Measurements from ENCODE around the gene BRPF1.
A peak's percentile ranks its signal among the peaks of the same experiment; 100 is the strongest.
"Not testable (repeated sequence)": the region's sequence is repeated elsewhere in the genome, so short reads cannot be mapped to it uniquely, and the experiment has no call there.

The BRPF1 gene

GRCh38 chr3:9767418-9767817 lies 35.9 kb downstream of the BRPF1 start:
- DNase-seq: no peak

GRCh38 chr3:9768141-9768775 lies 36.7 kb downstream of the BRPF1 start:
- DNase-seq: peak in 1 of 51 donors; percentile 17

GRCh38 chr3:9769012-9769411 lies 37.5 kb downstream of the BRPF1 start:
- no peak for DNase-seq

DNA sequence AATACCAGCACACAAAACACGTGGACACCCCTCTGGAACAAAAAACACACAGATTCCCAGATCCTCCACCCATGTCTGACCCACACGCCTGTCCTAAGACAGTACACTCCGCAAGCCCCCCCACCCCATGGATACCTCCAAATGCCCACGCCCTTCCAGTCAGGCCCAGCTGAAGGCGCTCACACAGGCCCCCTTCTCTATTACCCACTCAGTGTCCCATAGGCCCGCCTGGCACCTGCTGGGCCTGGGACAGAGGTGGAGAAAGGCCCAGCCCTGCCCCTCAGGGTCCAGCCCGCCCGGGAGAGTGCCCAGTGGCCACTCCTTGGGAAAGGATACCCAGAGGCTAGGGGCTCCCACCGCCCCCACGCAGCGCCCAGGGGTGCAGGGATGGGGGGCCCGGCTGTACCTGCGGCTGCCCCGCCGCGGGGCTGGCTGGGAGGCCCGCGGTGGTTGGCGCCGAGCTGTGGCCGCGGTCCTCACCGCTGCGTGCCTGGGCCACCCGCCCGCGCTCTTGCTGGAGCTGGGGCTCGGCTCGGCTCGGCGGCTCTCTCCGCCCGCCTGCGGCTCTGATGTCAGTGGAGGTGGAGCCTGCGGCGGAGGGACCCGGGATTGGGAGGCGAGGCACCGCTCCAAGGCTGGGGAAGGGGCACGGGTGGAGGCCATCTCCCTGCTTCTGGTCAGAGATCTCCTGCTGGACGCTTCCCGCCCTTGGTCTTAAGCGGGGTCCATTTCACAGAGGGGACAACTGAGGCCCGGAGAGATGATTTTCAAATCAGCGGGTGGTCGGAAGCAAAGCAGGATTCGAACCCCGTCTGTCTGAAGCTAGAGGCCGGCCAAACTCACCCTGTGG lies 38.1 kb downstream of the BRPF1 start, which contains the start of gene CAMK1:
Gene CAMK1, minus strand, starts transcription at position 522 of the 850 bp plus-strand sequence. CDS start 2,198 bp downstream, outside the sequence.
- peak in 48 of 51 donors; percentile 15 to 85 (median 62) for DNase-seq

DNA sequence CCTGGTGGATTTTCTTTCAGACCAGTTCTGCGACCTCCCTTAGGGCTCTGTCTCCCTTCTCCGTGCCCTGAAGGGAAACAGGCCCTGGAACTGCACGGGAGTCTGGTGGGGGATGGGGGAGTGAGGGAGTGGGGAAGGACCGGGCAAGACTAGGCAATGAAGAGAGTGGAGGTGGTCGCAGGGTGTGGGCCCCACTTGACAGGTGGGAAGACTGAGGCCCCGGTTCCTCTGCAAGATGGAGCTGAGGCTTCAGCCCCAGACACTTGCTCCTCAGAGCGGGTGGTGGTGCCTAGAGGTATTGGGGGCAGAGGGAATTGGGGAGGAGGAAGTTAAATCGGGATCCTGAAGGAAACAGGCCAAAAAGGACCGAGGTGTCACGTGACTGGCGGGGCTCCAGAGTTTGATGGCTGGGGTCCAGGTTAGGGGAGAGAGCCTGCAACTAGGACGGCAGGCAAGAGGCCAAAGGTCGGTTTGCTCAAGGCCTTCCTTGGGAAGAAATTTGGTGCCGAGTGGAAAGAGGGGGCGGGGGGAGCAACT lies 38.8 kb downstream of the BRPF1 start:
- DNase-seq: peak in 42 of 51 donors; percentile 13 to 78 (median 62)

- DNase-seq: not testable (repeated sequence)
These were observed 39.5 kb downstream of the BRPF1 start for GRCh38 chr3:9771007-9771406.

DNA sequence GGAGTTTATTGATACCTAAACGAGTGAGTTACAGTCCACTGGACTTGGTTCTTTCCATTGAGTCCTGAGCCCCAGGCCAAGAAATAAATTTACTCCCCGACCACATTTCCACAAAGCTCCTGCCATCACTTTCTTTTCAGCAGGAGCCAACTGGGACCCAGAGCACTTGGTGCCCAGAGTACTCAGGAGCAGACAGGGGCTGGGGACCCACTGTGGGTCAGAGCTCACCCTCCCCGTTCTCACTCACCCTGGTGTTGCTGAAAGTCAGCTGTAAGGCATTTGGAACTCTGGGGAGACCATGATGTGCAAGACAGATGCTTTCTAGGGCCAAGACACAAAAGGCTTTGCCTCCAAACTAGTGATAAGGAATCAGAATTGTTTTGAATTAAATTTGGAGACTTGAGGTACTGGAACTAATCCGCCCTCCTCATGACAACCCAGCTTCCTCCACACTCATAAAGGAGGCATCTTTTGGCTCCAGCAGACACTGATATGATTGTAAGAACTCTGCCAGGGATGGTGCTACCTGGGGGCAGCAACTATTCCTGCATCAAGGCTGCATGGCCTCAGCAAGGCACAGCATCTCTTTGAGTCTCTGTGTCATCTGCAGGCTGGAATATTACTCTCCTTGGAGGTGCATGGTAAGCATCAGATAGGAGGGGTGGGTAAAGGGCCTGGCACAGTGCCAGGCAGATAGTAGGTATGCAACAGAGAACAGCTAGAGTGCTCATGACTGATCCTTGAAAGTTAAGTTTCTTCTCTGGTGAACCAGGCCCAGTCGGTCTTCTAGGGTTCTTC lies 45.6 kb downstream of the BRPF1 start:
- peak in 3 of 51 donors; percentile 20 to 57 (median 43) for DNase-seq

DNA sequence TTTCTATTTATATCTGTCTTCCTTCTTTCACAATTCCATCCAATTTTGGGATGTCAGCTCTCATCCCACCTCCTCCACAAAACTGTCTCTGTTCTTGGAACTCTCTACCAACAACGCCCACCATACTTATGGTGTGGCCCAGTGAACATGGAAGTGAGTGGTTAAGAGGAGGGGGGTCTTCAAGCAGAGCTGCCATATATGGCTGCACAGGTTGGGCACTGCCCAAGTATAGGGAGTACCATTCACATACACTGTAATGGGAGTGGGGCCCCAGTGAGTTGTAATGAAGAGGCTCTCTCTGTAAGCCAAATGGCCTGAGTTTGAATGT lies 46.1 kb downstream of the BRPF1 start:
- DNase-seq: peak in 1 of 51 donors; percentile 51

DNA sequence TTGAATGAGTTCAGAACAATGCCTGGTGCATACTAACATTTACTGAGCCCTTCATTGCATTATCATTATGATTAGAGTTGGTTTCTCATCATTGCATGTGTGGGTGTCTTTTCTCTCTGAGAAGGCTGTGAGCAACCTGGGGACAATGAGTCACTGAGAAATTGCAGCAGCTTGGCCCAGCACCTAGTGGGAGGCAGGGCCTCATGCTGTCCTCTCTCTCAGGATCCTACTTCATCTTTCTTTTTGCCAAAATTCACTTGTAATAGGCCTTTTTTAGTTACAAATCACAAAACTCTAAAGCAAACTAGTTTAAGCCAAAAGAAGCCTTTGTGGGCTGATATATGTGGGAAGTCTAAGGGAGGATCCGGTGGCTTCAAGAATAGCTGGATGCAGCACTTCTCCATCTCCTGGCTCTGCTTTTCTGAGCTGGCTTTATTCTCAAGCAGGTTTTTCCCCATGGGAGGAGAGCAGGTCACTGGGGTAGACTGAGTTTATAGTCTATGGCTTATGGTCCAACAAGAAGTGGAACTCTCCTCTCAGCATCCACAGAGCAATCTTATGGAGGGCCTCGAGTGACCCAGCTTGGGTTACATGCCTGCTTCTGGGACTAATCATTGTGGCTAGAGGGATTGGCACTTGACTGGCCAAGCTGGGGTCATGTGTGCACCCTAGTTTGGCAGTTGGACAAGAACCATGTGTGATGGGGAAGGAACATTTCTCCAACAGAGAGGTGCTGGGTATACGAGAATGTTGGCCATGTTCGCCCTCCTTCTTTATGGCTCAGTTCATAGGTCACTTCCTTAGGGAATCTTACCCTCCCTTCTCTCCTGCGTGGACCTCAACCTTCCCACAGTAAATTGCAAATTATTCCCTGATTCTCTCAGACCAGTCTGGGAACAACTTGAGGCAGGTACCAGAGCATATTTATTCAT lies 46.9 kb downstream of the BRPF1 start:
- peak in 4 of 51 donors; percentile 16 to 56 (median 31) for DNase-seq

- no peak for DNase-seq
These were observed 47.6 kb downstream of the BRPF1 start for GRCh38 chr3:9779075-9779593.

DNA sequence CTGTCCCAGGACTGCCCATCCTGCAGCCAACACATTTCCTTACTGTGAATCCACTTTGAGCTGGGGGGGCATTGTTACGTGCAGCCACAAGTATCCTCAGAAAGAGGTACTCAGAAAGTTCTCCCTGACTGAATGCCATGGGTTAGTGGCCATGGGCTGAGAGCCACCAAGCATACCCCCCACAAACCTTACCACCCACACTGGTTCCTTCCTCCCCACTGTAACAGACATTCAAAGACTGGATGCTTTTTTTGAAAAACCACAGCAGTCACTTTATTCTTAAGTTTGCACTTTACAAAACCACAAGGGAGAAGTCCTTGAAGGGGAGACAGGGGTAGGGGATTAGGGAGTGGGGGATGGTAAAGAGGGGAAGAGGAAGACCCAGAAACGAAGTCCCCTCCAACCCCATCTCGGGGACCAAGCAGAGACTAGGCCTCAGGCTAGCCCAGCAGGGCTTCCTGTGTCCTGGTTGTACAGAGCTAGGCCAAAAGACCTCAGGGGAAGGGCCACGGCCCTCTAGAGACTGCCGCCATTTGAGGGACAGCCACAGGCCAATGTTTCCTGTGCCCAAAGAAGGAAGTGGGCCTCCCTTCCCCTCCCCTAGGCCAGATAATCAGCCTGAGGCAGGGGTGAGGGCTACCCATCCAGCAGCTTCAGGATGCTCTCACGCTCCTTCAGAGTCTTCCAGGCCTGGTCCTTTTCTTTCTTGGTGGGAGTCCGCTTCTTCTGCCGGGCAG lies 48.4 kb downstream of the BRPF1 start:
- peak in 4 of 51 donors; percentile 11 to 40 (median 26) for DNase-seq

- DNase-seq: peak in 1 of 51 donors; percentile 43
These were observed 48.9 kb downstream of the BRPF1 start for GRCh38 chr3:9780458-9780812.

GRCh38 chr3:9780910-9781309 lies 49.4 kb downstream of the BRPF1 start:
- DNase-seq: no peak

GRCh38 chr3:9781551-9781950 lies 50.0 kb downstream of the BRPF1 start:
- DNase-seq: no peak

DNA sequence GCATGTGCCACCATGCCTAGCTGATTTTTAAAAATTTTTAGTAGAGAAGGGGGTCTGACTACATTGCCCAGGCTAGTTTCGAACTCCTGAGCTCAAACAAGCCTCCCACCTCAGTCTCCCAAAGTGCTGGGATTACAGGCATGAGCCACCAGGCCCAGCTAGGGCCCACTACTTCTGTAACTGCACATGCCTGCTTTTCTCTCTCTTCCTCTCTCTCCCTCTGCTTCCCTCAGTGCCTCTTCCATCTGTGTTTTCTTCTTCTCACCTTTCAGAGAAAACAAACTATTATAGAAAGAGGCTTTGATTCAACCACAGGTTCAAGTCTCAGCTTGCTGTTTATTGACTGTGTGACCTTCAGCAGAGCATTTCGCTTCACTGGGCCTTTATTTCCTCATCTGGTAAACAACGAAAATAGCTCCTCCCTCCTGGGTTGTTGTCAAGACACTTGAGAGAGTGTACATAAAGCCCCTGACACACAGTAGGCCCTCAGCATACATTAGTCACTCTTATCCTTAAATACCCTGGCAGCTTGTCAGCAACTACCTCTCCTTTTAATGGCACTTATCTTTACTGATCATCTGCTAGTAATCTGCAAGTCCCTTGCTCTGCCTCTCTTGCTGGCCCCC lies 50.6 kb downstream of the BRPF1 start:
- DNase-seq: no peak

DNA sequence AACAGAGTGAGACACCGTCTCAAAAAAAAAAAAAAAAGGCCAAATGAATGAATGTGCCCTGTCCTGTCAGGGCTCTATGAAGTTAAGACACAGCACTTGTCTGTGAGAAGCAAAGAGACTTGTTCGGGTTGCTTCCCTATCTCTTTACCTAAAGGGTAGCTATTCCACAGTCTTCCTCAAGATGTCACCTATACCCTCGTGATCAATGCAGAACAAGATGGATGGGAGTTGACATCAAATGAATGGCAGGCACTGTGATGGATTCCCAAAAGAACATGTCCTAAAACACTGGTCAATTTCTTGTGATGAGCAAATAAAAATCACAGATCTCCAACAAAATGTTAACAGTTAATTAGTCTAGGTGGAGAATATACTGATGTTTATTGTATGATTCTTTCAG lies 51.2 kb downstream of the BRPF1 start:
- DNase-seq: no peak

- peak in 15 of 51 donors; percentile 15 to 74 (median 34) for DNase-seq
These were observed 52.4 kb downstream of the BRPF1 start for GRCh38 chr3:9783954-9784353.

GRCh38 chr3:9784965-9785364 lies 53.4 kb downstream of the BRPF1 start:
- no peak for DNase-seq

DNA sequence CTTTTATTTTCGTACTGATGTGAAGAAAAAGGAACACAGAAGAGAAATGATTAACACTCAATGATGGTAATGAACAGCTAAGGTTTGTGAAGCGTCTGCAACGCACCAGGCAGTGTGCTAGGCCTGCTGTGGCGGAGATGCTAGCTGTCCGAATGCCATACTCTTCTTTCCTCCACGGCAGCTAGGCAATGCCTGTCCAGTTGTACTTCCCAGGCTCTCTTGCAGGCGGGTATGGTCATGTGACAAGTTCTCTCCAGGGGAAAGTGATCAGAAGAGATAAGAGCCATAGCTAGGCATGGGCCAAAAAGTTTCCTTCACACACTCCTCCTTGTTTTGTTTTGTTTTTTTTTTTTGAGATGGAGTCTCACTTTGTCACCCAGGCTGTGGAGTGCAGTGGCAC lies 54.1 kb downstream of the BRPF1 start:
- no peak for DNase-seq

Measured in hypothalamus (tissue), 51 donors.